Sigmoid colon (tissue), 7 donors: ENCODE results near the gene IL6R. TPM values are rescaled to one million over a fixed set of nuclear protein-coding genes. Genes with fewer than 3 reads are reported as not detected.
A peak's percentile ranks its signal among the peaks of the same experiment; 100 is the strongest.

ENCODE experiments used
- DNase-seq: peaks from one replicate; pipeline ENCODE4 v3.0.0-alpha.2; 2019
- H3K27ac ChIP-seq, 4 donors: fragments of 200-600 bp; sonication (generic); one replicate each; pipeline ENCODE4 v1.5.1; 2016 to 2019; ENCODE audit warnings: mild to moderate bottlenecking in 1 of 4
- H3K27me3 ChIP-seq, 3 donors: fragments of 200-600 bp; sonication (generic); one replicate each; pipeline ENCODE4 v1.5.1; 2019; ENCODE audit warnings: mild to moderate bottlenecking in 1 of 3
- H3K36me3 ChIP-seq, 4 donors: fragments of 200-600 bp; sonication (generic); one replicate each; pipeline ENCODE4 v1.5.1; 2016 to 2019
- H3K4me1 ChIP-seq, 4 donors: fragments of 200-600 bp; sonication (generic); one replicate each; pipeline ENCODE4 v1.5.1; 2017 to 2019
- H3K4me3 ChIP-seq, 4 donors: fragments of 200-600 bp; sonication (generic); one replicate each; pipeline ENCODE4 v1.5.1; 2017 to 2019; ENCODE audit warnings: mild to moderate bottlenecking in 2 of 4, moderate library complexity in 1 of 4
- H3K9me3 ChIP-seq, 4 donors: fragments of 200-600 bp in 3 of 4; sonication (generic) in 3 of 4; one replicate each; pipeline versions ENCODE4 v1.5.1 to v1.6.1; 2013 to 2019
- CTCF ChIP-seq, 4 experiments: fragments of 450-650 bp in 3 of 4; fragments of 200-600 bp in 1 of 4; IDR thresholded peaks; one replicate each; pipeline ENCODE4 v1.5.1; 2016 to 2019; ENCODE audit warnings: antibody characterized with exemption in 4 of 4, mild to moderate bottlenecking in 3 of 4, moderate library complexity in 2 of 4
- EP300 ChIP-seq, 4 donors: sonication (generic); formaldehyde crosslinking; IDR thresholded peaks; one replicate each; pipeline ENCODE4 v1.6.1; 2017; ENCODE audit warnings: antibody characterized with exemption in 4 of 4
- POLR2A ChIP-seq, 2 donors: fragments of 450-650 bp; IDR thresholded peaks; one replicate each; pipeline ENCODE4 v1.6.1; 2016; ENCODE audit warnings: antibody characterized with exemption in 2 of 2, mild to moderate bottlenecking in 2 of 2, moderate library complexity in 2 of 2
- POLR2AphosphoS5 ChIP-seq, 4 donors: sonication (generic); formaldehyde crosslinking; IDR thresholded peaks; one replicate each; pipeline ENCODE4 v1.6.1; 2017; ENCODE audit warnings: antibody characterized with exemption in 4 of 4
- WGBS, 2 donors: extraction: QIAGEN DNeasy Blood & Tissue Kit; methylation state at CpG; one replicate each; pipeline ENCODE4 v1.1.7; 2013; 5-methylcytosine and 5-hydroxymethylcytosine counted together
- intact Hi-C: fragments of 100-400 bp; cut with DNase I; formaldehyde crosslinking; loops from one replicate; pipeline ENCODE4 v1.15.1; 2023
- polyA plus RNA-seq, 3 donors: library from polyadenylated mRNA; stranded (reverse); fragments of 200-250 nt; gene quantifications; one replicate each; pipeline ENCODE4 v1.2.3, GENCODE V29; 2013
- total RNA-seq, 4 donors: library from RNA; depleted of rRNA; stranded (reverse); fragments of >200 nt; gene quantifications; one replicate each; pipeline ENCODE4 v1.1.0, GENCODE V29; 2016
- donor health status: healthy with polysubstance abuse.
- donor health status: Bipolar disorder and iron deficiency.
- donor health status: healthy.

The IL6R gene
- total and polyA plus RNA-seq, 7 donors, result 3.0 to 40.2 (median 22.9) TPM

- 86 to 87% methylated on average over 10 of the region's 10 CpGs for WGBS, 2 donors
- H3K36me3 ChIP-seq, result peaks cover 12 to 50% (median 31%) of the 10 kb centered on the region in 4 donors
Measured at GRCh38 chr1:154446292-154446691, 41.1 kb downstream of the IL6R start.

GRCh38 chr1:154446789-154447188 is 41.6 kb downstream of the IL6R start:
- 93 to 95% methylated on average over 6 of the region's 6 CpGs for WGBS, 2 donors
- no peaks in the 10 kb centered on the region for H3K9me3 ChIP-seq
- H3K4me3 ChIP-seq, result no peak overlapping the region
- intact Hi-C loops, result no loop called here
- no peaks in the 10 kb centered on the region for H3K27me3 ChIP-seq
- DNase-seq, result no peak
- H3K36me3 ChIP-seq, result peaks cover 12 to 55% (median 35%) of the 10 kb centered on the region in 4 donors
- H3K27ac ChIP-seq, result peak overlapping the region; percentile 70 to 99 (median 94)
- peaks cover 0 to 48% (median 40%) of the 10 kb centered on the region in 4 donors for H3K4me1 ChIP-seq
- TF ChIP-seq POLR2A (IDR thresholded peaks at IDR 0.05) (no peak), CTCF (IDR thresholded peaks at IDR 0.05) (no peak), EP300 (IDR thresholded peaks at IDR 0.05) (no peak), POLR2AphosphoS5 (IDR thresholded peaks at IDR 0.05) (no peak)

More at GRCh38 chr1:154446292-154446691, 41.1 kb downstream of the IL6R start:
- no peak overlapping the region for H3K4me3 ChIP-seq
- peak in 1 of 4 donors; percentile 25 for TF ChIP-seq EP300 (IDR thresholded peaks at IDR 0.05)
- peak in 3 of 4 donors; percentile 12 to 37 (median 19) for TF ChIP-seq POLR2AphosphoS5 (IDR thresholded peaks at IDR 0.05)
- no peak for TF ChIP-seq CTCF (IDR thresholded peaks at IDR 0.05)
- intact Hi-C loops, result no loop called here
- DNase-seq, result peak; percentile 80
- peaks cover 0 to 53% (median 45%) of the 10 kb centered on the region in 4 donors for H3K4me1 ChIP-seq
- H3K27ac ChIP-seq, result peak overlapping the region; percentile 70 to 99 (median 94)
- H3K9me3 ChIP-seq, result no peaks in the 10 kb centered on the region
- no peaks in the 10 kb centered on the region for H3K27me3 ChIP-seq

- no peak for DNase-seq
- TF ChIP-seq POLR2AphosphoS5 (IDR thresholded peaks at IDR 0.05) (no peak), EP300 (IDR thresholded peaks at IDR 0.05) (no peak), CTCF (IDR thresholded peaks at IDR 0.05) (no peak), POLR2A (IDR thresholded peaks at IDR 0.05) (no peak)
- Histone ChIP-seq H3K27me3 (no peaks in the 10 kb centered on the region), H3K27ac (peak overlapping the region in 1 of 4 donors; percentile 65), H3K4me1 (peaks cover 0 to 38% (median 29%) of the 10 kb centered on the region in 4 donors), H3K4me3 (no peak overlapping the region), H3K36me3 (peaks cover 12 to 69% (median 46%) of the 10 kb centered on the region in 4 donors), H3K9me3 (no peaks in the 10 kb centered on the region)
- intact Hi-C loops, result no loop called here
- WGBS, 2 donors, result 84 to 87% methylated on average over 7 of the region's 7 CpGs
Measured at GRCh38 chr1:154448331-154448811, 43.2 kb downstream of the IL6R start.

GRCh38 chr1:154453161-154453560 is 48.0 kb downstream of the IL6R start:
- Histone ChIP-seq H3K4me3 (no peak overlapping the region), H3K27ac (peak overlapping the region in 2 of 4 donors; percentile 6 to 47), H3K9me3 (no peaks in the 10 kb centered on the region), H3K4me1 (peaks cover 0 to 10% (median 8%) of the 10 kb centered on the region in 4 donors), H3K27me3 (no peaks in the 10 kb centered on the region), H3K36me3 (peaks cover 17 to 97% (median 61%) of the 10 kb centered on the region in 4 donors)
- WGBS, 2 donors, result 93 to 95% methylated on average over 5 of the region's 5 CpGs
- intact Hi-C loops, result no loop called here
- TF ChIP-seq POLR2AphosphoS5 (IDR thresholded peaks at IDR 0.05) (no peak), POLR2A (IDR thresholded peaks at IDR 0.05) (no peak), CTCF (IDR thresholded peaks at IDR 0.05) (no peak), EP300 (IDR thresholded peaks at IDR 0.05) (no peak)
- no peak for DNase-seq
